Measurements from ENCODE around the gene PAK2. TPM values are rescaled to one million over a fixed set of nuclear protein-coding genes. Genes with fewer than 3 reads are reported as not detected.
A peak's percentile ranks its signal among the peaks of the same experiment; 100 is the strongest.

PAK2 gene
- total and polyA plus RNA-seq, 12 donors = 14.5 to 62.2 (median 50.4) TPM

DNA sequence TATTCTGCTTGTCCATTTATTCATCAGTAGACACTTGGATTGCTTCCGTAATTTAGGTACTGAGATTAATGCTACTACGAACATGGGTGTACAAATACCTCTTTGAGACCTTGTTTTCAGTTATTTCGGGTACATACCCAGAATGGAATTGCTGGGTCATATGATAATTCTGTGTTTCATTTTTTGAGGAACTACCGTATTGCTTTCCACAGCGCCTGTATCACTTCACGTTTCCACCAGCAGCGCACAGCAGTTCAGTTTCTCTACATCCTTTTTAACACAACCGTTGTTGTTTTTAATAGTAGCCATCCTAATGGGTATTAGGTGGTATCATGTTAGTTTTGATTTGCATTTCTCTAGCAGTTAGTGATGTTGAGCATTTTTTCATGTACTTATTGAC lies 9.5 kb downstream of the PAK2 start:
- 84 to 89% methylated on average over 8 of the region's 8 CpGs for WGBS, 2 donors
- ATAC-seq (no peak), DNase-seq (no peak)
- Histone ChIP-seq H3K27ac (no peak overlapping the region), H3K9me3 (peaks cover 0 to 5% (median 0%) of the 10 kb centered on the region in 11 donors), H3K36me3 (peaks cover 0 to 55% (median 0%) of the 10 kb centered on the region in 9 donors), H3K4me3 (no peak overlapping the region), H3K27me3 (no peaks in the 10 kb centered on the region), H3K4me1 (peaks cover 0 to 40% (median 6%) of the 10 kb centered on the region in 9 donors)
- intact Hi-C loops (cut with DNase I) = no loop called here
- TF ChIP-seq, protein P1, sequence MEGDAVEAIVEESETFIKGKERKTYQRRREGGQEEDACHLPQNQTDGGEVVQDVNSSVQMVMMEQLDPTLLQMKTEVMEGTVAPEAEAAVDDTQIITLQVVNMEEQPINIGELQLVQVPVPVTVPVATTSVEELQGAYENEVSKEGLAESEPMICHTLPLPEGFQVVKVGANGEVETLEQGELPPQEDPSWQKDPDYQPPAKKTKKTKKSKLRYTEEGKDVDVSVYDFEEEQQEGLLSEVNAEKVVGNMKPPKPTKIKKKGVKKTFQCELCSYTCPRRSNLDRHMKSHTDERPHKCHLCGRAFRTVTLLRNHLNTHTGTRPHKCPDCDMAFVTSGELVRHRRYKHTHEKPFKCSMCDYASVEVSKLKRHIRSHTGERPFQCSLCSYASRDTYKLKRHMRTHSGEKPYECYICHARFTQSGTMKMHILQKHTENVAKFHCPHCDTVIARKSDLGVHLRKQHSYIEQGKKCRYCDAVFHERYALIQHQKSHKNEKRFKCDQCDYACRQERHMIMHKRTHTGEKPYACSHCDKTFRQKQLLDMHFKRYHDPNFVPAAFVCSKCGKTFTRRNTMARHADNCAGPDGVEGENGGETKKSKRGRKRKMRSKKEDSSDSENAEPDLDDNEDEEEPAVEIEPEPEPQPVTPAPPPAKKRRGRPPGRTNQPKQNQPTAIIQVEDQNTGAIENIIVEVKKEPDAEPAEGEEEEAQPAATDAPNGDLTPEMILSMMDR (IDR thresholded peaks at IDR 0.05) = no peak

DNA sequence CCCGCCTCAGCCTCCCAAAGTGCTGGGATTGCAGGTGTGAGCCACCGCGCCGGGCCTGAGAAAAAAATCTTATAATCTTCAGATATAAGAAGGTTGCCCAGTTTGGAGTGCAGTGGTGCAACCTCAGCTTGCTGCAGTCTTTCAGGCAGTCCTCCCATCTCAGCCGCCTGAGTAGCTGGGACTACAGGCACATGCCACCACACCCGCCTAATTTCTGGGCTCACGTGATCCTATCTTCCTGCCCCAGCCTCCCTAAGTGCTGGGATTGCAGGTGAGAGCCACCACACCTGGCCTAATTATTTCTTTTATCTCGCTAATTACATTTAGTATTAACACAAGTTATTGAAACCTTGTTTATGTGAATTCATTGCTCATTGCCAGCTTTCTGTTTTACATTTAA lies 13.5 kb downstream of the PAK2 start:
- H3K4me3 ChIP-seq = no peak overlapping the region
- H3K36me3 ChIP-seq = peaks cover 0 to 72% (median 0%) of the 10 kb centered on the region in 9 donors
- WGBS, 2 donors = 96 to 100% methylated on average over 8 of the region's 8 CpGs
- peaks cover 0 to 18% (median 2%) of the 10 kb centered on the region in 11 donors for H3K9me3 ChIP-seq
- DNase-seq = no peak
- H3K4me1 ChIP-seq = peaks cover 0 to 44% (median 12%) of the 10 kb centered on the region in 9 donors
- intact Hi-C loops (cut with DNase I) = no loop called here
- TF ChIP-seq, protein P1 (IDR thresholded peaks at IDR 0.05) = no peak
- H3K27ac ChIP-seq = no peak overlapping the region
- no peak for ATAC-seq
- no peaks in the 10 kb centered on the region for H3K27me3 ChIP-seq

DNA sequence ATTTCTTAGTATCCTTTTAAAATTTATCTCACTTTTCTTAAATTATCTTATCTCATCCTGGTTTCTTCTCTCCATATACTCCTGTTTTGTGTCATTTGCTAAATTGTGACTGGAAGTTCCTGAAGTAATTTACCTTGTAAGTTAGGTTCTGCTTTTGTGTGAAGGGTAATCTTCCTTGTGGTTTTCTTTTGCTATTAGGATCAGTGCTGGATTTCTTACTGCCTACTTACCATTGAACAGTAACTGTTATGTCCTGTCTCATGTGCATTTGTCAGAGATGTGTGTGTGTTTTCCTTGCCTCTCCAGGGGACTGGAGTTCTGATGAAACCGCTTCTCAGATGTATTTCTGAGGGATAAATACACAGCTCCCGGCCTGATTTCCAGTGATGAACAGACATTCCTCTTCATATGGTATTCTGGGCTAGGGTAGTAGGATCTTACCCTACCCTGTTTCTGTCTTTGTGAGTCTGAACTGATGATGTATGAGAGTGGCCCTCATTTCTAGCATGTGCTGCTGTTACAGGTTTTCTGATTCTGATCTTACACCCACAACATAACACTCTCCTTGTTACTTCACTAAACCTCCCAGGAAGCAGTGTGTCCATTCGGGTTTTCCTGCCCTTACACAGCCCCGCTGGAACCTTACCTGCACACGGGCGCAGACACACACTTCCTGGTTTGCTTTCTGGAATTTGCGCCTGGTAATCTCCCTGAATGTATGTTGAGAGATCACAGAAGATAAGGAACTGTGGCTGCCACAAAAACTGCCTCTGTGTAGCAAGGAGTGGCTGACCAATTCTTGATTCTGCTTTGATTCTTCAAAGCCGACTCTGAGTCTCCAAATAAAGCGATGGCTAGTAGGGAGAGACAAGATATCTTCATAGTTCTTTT lies 14.7 kb downstream of the PAK2 start:
- WGBS, 2 donors = 71 to 79% methylated on average over 9 of the region's 9 CpGs
- no peak overlapping the region for H3K4me3 ChIP-seq
- peaks cover 0 to 73% (median 0%) of the 10 kb centered on the region in 9 donors for H3K36me3 ChIP-seq
- peaks cover 0 to 34% (median 12%) of the 10 kb centered on the region in 9 donors for H3K4me1 ChIP-seq
- H3K27ac ChIP-seq = peak overlapping the region in 1 of 10 donors; percentile 6
- intact Hi-C loops (cut with DNase I) = no loop called here
- ATAC-seq (peak in 1 of 8 donors; percentile 20), DNase-seq (no peak)
- peaks cover 0 to 18% (median 2%) of the 10 kb centered on the region in 11 donors for H3K9me3 ChIP-seq
- H3K27me3 ChIP-seq = no peaks in the 10 kb centered on the region
- TF ChIP-seq, protein P1 (IDR thresholded peaks at IDR 0.05) = no peak

DNA sequence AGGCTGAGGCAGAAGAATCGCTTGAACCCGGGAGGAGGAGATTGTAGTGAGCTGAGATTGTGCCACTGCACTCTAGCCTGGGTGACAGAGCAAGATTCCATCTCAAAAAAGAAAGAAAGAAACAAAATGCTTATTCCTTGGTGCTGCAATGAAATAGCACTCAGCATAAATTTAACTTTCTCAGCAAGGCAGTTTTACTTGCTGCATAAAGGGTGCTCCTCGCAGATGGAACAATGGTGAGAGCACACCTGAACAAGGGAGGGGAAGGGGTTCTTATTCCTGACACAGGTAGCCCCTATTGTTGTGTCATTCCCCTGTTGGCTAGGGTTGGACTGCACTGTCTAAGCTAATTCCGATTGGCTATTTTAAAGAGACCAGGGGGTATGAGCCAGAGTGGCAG lies 17.1 kb downstream of the PAK2 start:
- 74 to 98% methylated on average over 4 of the region's 4 CpGs for WGBS, 2 donors
- Histone ChIP-seq H3K27ac (no peak overlapping the region), H3K4me1 (peaks cover 0 to 25% (median 12%) of the 10 kb centered on the region in 9 donors), H3K4me3 (no peak overlapping the region), H3K36me3 (peaks cover 0 to 60% (median 0%) of the 10 kb centered on the region in 9 donors), H3K9me3 (peaks cover 0 to 18% (median 2%) of the 10 kb centered on the region in 11 donors), H3K27me3 (no peaks in the 10 kb centered on the region)
- intact Hi-C loops (cut with DNase I) = no loop called here
- ATAC-seq (no peak), DNase-seq (no peak)
- TF ChIP-seq, protein P1 (IDR thresholded peaks at IDR 0.05) = no peak

Measured in heart right ventricle (tissue), 16 donors.